Right cardiac atrium (tissue), 5 donors: ENCODE results near the gene CRACR2B. TPM values are rescaled to one million over a fixed set of nuclear protein-coding genes. Genes with fewer than 3 reads are reported as not detected.

Experiments used
- ATAC-seq, 2 donors: fragments of 200-7000 bp; cut with Tn5 transposase; one replicate each; pipeline versions ENCODE4 v1.8.0 to v1.9.1; 2020; ENCODE audit warnings: moderate library complexity in 2 of 2, mild to moderate bottlenecking in 1 of 2
- DNase-seq, 3 donors: peaks; one replicate each; pipeline ENCODE4 v3.0.0-alpha.2; 2020
- H3K27ac ChIP-seq: one replicate; pipeline ENCODE4 v1.5.1; 2013; ENCODE audit warnings: mild to moderate bottlenecking, low read length, control low read depth, moderate library complexity
- H3K27me3 ChIP-seq: one replicate; pipeline ENCODE4 v1.6.1; 2013; ENCODE audit not compliant: control insufficient read depth, insufficient read depth
- H3K4me1 ChIP-seq: one replicate; pipeline ENCODE4 v1.6.1; 2013; ENCODE audit warnings: low read length; ENCODE audit not compliant: control insufficient read depth, insufficient read depth
- H3K4me3 ChIP-seq: one replicate; pipeline ENCODE4 v1.5.1; 2013; ENCODE audit warnings: low read length, control low read depth
- H3K9me3 ChIP-seq: one replicate; pipeline ENCODE4 v1.6.1; 2013; ENCODE audit warnings: low read length; ENCODE audit not compliant: control insufficient read depth
- WGBS: extraction: QIAGEN DNeasy Blood & Tissue Kit; methylation state at CpG from one replicate; pipeline ENCODE4 v1.1.7; 2013; 5-methylcytosine and 5-hydroxymethylcytosine counted together
- intact Hi-C, 4 donors: fragments of 100-400 bp; cut with DNase I; formaldehyde crosslinking; loops; one replicate each; pipeline versions ENCODE4 v1.11.0 to v1.14.0; 2022 to 2023
- polyA plus RNA-seq: library from polyadenylated mRNA; stranded (reverse); fragments of 200-250 nt; gene quantifications from one replicate; pipeline ENCODE4 v1.2.3, GENCODE V29; 2013
- total RNA-seq, 4 donors: library from RNA; stranded (reverse); fragmentation: NEBNext Ultra II Directional; extraction: Animal tissue kit (Norgen Biotek cat#: 25700); gene quantifications; one replicate each; pipeline ENCODE4 v1.2.1, GENCODE V29; 2021
- donor health status: healthy with polysubstance abuse.
- donor health status: DM: no; HTN: yes; CAD: no.
- donor health status: DM: no; HTN: no; CAD: no.
- donor health status: DM: no; HTN: yes; CAD: no; lungs with severe emphysema.
- donor health status: DM: yes; HTN: yes; CAD: no.

Gene CRACR2B
- total and polyA plus RNA-seq, 5 donors, result 18.9 to 42.6 (median 22.5) TPM

DNA sequence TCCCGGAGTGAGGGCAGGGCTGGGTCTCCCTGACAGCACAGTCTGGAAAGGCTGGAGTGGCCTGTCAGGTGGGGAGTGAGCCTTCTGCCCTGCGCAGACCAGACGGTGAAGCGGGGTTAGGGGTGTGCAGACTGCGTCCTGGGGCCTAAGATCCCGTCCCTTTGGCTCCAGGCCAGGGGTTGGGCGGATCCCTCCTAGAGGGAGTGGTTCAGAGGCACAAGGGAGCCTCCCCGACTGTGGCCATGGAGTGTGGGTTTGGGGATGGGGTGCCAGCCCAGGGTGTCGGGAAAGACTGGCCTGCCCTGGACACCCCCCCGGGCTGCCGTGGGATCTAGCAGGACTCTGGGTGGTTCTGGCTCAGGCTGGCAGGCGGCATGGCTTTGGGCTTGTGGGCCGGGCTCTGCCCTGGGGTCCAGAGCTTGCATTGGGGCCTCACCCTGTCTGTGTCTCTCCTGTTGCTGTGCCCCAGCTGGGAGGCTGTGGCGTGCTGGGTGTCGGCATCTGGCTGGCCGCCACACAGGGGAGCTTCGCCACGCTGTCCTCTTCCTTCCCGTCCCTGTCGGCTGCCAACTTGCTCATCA lies 34.5 kb downstream of the CRACR2B start:
- WGBS, result 45% methylated on average over 20 of the region's 20 CpGs
- DNase-seq, result peak; percentile 71 to 88 (median 87)
- H3K27ac ChIP-seq, result no peak overlapping the region

DNA sequence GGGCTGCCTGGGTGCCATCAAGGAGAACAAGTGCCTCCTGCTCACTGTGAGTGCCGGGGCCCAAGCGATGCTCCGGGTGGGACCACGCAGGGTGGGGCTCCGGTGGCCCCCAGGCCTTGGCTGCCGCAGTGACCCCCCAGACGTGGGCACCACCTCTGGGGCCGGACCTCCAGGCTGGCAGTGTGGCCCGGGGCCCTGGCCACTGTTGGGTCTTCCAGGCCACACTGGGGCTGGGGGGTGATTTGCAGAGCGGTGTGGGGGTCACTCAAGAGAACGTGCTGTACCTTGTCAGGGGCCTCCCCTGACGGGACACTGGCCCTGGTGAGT lies 34.9 kb downstream of the CRACR2B start:
- intact Hi-C loops, result no loop called here
- ATAC-seq (no peak), DNase-seq (peak in 1 of 3 donors; percentile 29)
- Histone ChIP-seq H3K4me1 (peaks cover 2% of the 10 kb centered on the region), H3K27ac (no peak overlapping the region), H3K4me3 (no peak overlapping the region), H3K27me3 (no peaks in the 10 kb centered on the region), H3K9me3 (no peaks in the 10 kb centered on the region)
- 75% methylated on average over 12 of the region's 12 CpGs for WGBS

More for the DNA sequence above, 34.5 kb downstream of the CRACR2B start:
- H3K4me3 ChIP-seq, result no peak overlapping the region
- H3K27me3 ChIP-seq, result no peaks in the 10 kb centered on the region
- H3K9me3 ChIP-seq, result no peaks in the 10 kb centered on the region
- peaks cover 2% of the 10 kb centered on the region for H3K4me1 ChIP-seq
- ATAC-seq, result peak; percentile 2 to 19
- intact Hi-C loops, result no loop called here

DNA sequence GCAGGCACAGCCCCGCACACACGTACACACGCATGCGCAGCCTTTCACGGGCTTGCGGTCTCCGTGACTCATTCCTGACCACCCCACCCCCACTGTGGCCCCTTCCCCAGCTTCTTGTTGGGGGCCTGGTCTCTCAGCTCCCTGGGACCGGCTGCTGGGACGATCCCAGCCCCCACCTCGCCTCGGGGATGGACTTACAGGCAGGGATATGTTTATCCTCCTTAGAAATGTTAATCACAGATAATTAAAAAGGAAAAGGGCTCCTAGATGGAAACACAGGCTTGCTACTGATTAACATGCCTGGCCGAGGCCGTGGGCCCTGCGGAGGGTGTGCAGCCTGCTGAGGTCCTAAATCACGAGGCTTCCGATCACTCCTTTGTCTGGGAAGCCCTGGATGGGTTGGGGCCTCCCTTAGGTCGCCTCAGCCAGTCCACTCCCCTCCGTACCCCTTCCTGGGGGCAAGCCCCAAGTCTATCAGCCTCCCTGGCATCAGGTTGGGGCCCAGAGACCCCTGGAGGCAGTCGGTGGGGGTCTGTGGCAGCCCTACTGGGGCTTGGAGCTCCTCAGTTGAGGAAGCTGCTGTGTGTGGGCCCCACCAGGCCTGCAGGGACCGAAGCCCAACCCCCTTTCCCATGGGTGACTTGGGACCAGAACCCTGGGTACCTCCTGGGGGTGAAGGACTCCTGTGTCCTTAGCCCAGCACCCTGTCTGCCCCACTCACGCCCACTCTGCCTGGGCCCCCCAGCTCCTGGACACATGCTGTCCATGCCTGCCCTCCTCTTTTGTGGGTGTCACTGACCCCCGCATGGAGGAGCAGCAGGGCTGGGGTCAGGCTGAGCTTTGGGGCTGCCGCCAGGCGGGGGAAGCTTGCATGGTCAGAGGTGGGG lies 35.5 kb downstream of the CRACR2B start:
- ATAC-seq (no peak), DNase-seq (no peak)
- Histone ChIP-seq H3K9me3 (no peaks in the 10 kb centered on the region), H3K27me3 (no peaks in the 10 kb centered on the region), H3K4me1 (peaks cover 2% of the 10 kb centered on the region), H3K27ac (no peak overlapping the region), H3K4me3 (no peak overlapping the region)
- 80% methylated on average over 24 of the region's 24 CpGs for WGBS
- intact Hi-C loops, result no loop called here

DNA sequence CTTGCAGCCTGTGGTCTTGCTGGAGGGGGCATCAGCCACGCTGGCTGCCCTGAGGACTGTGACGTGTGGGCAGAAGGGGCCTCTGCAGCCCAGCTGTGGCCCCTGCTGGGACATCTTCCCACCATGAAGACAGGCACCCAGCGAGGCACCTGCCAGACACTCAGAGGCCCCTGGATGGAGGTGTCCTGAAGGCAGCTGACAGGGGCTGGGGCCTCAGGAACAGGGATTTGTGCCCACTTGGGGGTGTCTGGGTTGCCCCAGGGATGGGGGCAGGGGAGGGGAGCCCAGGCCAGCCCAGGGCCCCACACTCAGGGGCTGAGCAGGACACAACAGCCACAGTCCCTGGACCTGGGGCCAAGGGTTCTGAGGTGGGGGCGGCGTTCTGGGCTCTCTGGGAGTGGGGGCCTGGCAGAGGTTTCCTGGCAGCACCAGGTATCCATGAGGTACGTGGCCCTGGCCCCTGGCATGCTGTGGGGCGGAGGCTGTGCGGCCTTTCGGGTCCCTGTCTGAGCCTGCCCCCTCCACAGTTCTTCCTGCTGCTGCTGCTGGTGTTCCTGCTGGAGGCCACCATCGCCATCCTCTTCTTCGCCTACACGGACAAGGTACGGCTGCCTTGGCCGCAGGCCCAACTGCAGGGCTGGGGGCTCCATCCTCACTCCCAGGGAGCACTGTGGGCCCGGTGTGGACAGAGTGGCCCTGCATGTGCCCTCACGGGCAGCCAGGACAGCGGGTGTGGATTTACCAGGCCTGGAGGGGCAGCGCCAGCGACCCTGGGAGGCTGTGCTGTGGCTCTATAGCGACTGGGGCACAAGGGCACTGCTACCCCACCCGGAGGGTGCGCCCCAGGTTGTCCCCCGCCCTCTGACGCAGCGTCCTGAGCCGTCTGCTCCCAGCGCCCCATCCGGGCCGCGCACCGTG lies 36.5 kb downstream of the CRACR2B start:
- no peak overlapping the region for H3K27ac ChIP-seq
- intact Hi-C loops, result no loop called here
- whole genome bisulfite sequencing, result 93% methylated on average over 31 of the region's 31 CpGs

DNA sequence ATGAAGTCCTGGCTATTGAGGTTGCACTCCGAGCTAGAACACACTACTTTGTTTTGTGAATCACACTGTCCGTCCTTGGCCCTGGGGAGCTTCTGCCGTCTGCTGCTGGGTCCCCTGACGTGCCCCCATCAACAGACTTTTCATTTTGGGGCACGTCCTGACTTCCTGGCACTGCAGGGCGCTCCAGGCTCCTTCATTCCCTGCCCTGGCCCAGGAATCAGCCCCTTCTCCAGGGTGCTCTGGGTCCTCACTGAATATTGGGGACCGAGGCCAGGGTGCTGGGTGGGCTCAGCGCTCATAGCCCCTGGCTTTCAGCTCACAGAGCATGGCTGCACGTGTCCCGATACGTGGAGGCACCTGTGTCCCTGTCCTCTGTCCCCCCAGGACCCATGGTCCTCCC lies 37.2 kb downstream of the CRACR2B start:
- DNase-seq (no peak), ATAC-seq (no peak)
- Histone ChIP-seq H3K4me1 (peaks cover 2% of the 10 kb centered on the region), H3K27me3 (no peaks in the 10 kb centered on the region), H3K27ac (no peak overlapping the region), H3K4me3 (no peak overlapping the region), H3K9me3 (no peaks in the 10 kb centered on the region)
- intact Hi-C loops, result no loop called here
- WGBS, result 82% methylated on average over 11 of the region's 11 CpGs

More for the DNA sequence above, 36.5 kb downstream of the CRACR2B start:
- no peak overlapping the region for H3K4me3 ChIP-seq
- no peaks in the 10 kb centered on the region for H3K9me3 ChIP-seq
- ATAC-seq, result no peak
- peak in 1 of 3 donors; percentile 18 for DNase-seq
- H3K27me3 ChIP-seq, result no peaks in the 10 kb centered on the region
- peaks cover 2% of the 10 kb centered on the region for H3K4me1 ChIP-seq

DNA sequence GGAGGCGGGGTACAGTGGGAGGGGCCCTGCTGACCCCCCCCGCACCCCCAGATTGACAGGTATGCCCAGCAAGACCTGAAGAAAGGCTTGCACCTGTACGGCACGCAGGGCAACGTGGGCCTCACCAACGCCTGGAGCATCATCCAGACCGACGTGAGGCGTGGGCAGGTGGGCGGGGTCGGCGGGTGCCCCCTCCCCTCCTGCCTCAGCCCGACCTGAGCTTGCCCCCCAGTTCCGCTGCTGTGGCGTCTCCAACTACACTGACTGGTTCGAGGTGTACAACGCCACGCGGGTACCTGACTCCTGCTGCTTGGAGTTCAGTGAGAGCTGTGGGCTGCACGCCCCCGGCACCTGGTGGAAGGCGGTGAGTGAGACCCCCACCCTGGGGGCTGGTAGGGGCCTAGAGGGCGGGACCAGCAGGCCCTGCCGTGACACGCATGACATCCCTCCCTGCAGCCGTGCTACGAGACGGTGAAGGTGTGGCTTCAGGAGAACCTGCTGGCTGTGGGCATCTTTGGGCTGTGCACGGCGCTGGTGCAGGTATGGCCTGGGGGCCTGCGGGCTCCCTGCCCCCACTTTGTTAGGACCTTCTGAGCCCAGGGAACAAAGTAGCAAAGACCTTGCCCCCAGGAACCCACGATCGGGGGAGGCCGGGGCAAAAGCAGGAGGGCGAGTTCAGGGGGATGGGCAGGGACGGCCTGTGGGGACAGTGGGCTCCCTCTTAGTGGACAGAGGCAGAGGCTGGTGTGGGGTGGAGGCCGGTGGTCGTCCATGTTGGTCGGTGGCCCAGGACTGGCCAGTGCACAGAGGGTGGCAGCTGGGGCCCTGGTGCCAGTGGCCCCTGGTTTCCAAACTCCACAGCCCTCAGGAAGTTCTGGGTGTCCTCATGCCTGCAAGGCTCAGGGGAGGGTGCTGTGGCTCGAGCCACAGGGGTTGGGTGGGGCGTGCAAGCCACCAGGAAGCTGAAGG lies 38.0 kb downstream of the CRACR2B start:
- H3K9me3 ChIP-seq, result no peaks in the 10 kb centered on the region
- ATAC-seq (no peak), DNase-seq (no peak)
- no peak overlapping the region for H3K4me3 ChIP-seq
- H3K27ac ChIP-seq, result no peak overlapping the region
- peaks cover 2% of the 10 kb centered on the region for H3K4me1 ChIP-seq
- H3K27me3 ChIP-seq, result no peaks in the 10 kb centered on the region
- intact Hi-C loops, result no loop called here
- 86% methylated on average over 41 of the region's 41 CpGs for WGBS

DNA sequence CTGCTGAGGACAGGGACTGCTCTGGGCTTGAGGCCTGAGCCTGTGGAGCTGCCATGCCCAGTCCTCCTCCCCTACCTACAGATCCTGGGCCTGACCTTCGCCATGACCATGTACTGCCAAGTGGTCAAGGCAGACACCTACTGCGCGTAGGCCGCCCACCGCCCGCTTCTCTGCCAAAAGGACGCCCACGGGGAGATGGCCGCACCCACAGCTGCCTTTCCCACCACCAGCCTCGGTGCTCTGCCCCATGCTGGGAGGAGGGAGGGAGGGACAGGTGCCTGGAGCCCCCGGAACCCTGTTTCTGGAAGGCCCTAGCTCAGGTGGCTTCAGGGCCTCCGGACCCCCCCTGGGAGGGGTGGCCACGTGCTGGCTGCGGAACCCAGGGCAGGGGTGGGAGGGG lies 38.8 kb downstream of the CRACR2B start:
- WGBS, result 86% methylated on average over 14 of the region's 14 CpGs
- intact Hi-C loops, result no loop called here
- Histone ChIP-seq H3K27ac (no peak overlapping the region), H3K9me3 (no peaks in the 10 kb centered on the region), H3K27me3 (no peaks in the 10 kb centered on the region), H3K4me3 (no peak overlapping the region), H3K4me1 (peaks cover 2% of the 10 kb centered on the region)
- ATAC-seq (no peak), DNase-seq (no peak)

DNA sequence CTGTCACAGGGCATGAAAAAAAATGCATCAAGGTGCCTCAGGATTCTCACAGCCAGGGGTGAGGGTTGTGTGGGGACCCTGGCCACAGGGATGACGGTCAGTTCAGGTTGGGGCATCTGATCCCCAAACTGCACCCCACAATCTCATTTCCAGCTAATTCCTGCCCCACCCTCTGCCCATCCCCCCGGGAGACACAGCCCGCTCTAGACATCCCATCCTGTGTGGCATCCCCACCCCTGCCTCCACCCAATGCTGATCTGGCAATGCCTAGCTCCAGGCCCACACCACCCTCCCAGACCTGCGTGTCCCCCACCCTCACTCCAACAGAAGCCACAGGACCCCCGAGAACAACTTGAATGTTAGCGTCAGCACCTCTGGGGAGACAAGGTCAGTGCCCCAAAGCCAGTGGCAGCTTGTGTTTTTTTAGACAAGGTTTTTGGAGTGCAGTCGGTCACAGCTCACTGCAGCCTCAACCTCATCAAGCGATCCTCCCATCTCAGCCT lies 40.2 kb downstream of the CRACR2B start:
- Histone ChIP-seq H3K9me3 (no peaks in the 10 kb centered on the region), H3K4me3 (no peak overlapping the region), H3K27me3 (no peaks in the 10 kb centered on the region), H3K4me1 (no peaks in the 10 kb centered on the region), H3K27ac (no peak overlapping the region)
- intact Hi-C loops, result no loop called here
- 84% methylated on average over 8 of the region's 8 CpGs for WGBS
- ATAC-seq (no peak), DNase-seq (no peak)

DNA sequence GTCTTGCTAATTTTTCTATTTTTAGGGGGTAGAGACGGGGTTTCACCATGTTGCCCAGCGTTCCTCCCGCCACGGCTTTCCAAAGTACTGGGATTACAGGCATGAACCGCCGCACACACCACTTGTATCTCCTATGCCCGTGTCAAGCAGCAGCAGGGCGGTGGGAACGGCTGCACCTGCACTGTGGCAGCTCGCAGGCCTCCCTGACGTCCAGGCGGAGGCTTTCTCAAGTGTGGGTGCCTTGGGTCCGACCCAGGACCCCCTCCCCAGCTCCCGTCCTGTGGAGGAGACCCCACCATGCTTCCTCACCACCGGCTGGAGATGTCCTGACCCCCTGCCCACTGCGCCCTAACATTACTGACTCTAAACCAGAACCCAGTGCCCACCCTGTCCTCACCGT lies 40.7 kb downstream of the CRACR2B start:
- ATAC-seq, result no peak
- Histone ChIP-seq H3K27ac (no peak overlapping the region), H3K9me3 (no peaks in the 10 kb centered on the region), H3K27me3 (no peaks in the 10 kb centered on the region), H3K4me3 (no peak overlapping the region), H3K4me1 (no peaks in the 10 kb centered on the region)
- intact Hi-C loops, result no loop called here
- DNase-seq, result no peak
- 87% methylated on average over 17 of the region's 17 CpGs for WGBS

DNA sequence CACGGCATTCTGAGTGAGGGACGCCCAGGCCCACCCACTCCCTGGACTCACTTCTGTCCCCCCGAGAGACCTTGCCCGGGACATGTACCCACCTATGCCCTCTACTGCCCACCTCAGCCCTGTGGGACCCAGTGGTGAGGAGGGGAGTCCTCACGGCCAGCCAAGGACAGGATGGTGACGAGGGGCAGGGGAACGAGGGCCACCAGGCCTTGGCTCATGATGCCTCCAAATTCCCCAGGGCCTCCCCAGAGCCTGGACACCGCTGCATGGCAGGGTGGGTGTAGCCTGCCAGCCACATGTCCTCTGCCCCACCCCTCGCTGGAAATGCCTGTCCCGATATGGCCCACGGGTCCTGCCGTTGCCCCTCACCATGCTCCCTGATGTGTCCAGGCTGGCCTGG lies 41.1 kb downstream of the CRACR2B start:
- no peaks in the 10 kb centered on the region for H3K4me1 ChIP-seq
- no peak overlapping the region for H3K4me3 ChIP-seq
- no peaks in the 10 kb centered on the region for H3K27me3 ChIP-seq
- intact Hi-C loops, result no loop called here
- DNase-seq (no peak), ATAC-seq (no peak)
- no peaks in the 10 kb centered on the region for H3K9me3 ChIP-seq
- WGBS, result 77% methylated on average over 12 of the region's 12 CpGs
- H3K27ac ChIP-seq, result no peak overlapping the region
